Stimulated activated CD8-positive, alpha-beta memory T cell treated with anti-CD3 and anti-CD28 coated beads, Interleukin-12 subunit alpha, Interleukin-12 subunit beta, amount 100 ng/mL, for 24 hours (primary cell): ENCODE measurements around the gene PLCH2.
"Not testable (repeated sequence)": the region's sequence is repeated elsewhere in the genome, so short reads cannot be mapped to it uniquely, and the experiment has no call there.

ENCODE experiments used
- DNase-seq: peaks from one replicate; pipeline ENCODE4 v3.0.0-alpha.2; 2020; ENCODE audit errors: extremely low read depth

The PLCH2 gene

GRCh38 chr1:2476061-2476999 is at the start of gene PLCH2:
TSS of gene PLCH2 (plus strand) at chr1:2476289. CDS start at chr1:2476589, 300 bp downstream.
- DNase-seq, result no peak

- no peak for DNase-seq
Observed at GRCh38 chr1:2426540-2426939, 49.5 kb upstream of the PLCH2 start.

DNA sequence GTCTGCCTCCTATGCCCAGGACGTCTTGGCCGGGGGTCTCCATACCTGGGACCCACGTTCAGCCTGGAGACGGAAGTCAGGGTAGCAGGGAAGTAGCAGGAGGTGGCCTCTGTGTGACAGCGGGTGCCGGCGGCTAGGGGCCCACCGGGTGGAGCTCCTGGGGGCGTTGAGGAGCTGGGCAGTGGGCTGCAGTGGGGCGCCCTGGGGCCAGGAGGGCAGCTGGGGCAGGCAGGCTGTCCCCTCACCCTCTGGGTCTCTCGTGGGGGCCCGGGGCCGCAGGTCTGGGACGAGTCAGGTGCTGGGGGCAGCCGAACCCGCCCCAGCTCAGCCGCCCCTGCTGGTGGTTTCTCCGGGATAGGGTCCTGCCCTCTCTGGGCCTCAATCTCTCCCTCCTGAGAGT is 49.0 kb upstream of the PLCH2 start:
- no peak for DNase-seq

DNA sequence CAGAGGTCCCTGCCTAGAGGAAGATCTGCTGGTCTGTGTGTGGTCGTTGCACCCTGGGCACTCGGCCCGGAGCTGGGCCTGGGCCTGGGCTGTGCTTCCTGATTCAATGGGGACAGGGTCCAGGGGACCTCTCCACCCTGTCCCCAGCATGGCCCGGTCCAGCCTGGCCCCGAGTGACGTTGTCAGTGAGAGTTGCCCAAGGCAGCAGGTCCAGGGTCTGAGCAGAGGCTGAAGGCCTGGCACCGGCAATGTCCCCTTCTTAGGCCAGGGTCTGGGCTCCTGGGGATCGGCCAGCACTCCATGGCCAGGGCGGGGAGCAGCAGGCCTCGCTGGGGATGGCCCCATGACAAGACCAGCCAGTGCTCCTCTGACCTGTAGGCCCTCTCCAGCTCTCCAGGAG is 48.1 kb upstream of the PLCH2 start:
- DNase-seq, result no peak

GRCh38 chr1:2428490-2428889 is 47.6 kb upstream of the PLCH2 start:
- no peak for DNase-seq

- no peak for DNase-seq
Observed at GRCh38 chr1:2429780-2430591, 46.1 kb upstream of the PLCH2 start.

- DNase-seq, result no peak
Observed at GRCh38 chr1:2430592-2430973, 45.5 kb upstream of the PLCH2 start.

GRCh38 chr1:2431103-2431502 is 45.0 kb upstream of the PLCH2 start:
- no peak for DNase-seq

DNA sequence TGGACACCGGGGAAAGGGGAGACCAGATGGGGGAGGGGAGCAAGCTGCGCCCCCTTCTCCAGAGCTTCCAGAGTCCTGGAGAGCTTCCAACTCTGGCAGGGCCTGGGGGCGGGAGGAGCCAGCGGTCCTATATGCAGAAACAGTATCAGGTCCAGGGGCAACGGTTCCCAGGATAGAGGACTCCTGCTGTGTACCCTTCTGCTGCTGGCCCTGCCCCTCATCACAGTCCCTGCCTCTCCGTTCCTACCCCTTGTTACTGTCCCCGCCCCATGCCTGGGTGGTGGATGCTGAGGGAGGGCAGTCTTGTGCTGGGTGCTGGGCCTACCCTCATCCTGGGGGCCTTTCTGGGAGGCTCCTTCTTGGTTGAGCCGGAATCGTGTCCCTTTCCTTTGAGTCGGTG is 44.6 kb upstream of the PLCH2 start:
- no peak for DNase-seq

DNA sequence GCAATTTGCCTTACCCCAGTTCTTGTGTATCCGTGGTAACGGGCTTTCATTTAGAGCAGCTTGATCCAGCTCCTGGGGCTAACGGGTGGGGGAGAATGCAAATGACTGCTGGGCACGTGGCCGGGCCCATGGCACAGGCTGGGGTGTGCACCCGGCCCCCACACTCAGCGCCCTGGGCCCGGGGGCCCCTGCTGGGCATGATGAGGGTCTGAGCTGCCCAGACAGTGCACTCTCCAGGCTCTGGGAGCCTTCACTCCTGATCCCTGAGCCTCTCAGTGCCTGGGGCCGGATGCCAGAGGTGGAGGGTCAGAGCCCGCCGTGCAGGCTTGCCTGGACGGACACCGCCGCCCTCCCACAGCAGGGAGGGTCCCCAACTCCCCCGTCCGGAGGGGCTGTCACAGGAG is 43.6 kb upstream of the PLCH2 start:
- no peak for DNase-seq

DNA sequence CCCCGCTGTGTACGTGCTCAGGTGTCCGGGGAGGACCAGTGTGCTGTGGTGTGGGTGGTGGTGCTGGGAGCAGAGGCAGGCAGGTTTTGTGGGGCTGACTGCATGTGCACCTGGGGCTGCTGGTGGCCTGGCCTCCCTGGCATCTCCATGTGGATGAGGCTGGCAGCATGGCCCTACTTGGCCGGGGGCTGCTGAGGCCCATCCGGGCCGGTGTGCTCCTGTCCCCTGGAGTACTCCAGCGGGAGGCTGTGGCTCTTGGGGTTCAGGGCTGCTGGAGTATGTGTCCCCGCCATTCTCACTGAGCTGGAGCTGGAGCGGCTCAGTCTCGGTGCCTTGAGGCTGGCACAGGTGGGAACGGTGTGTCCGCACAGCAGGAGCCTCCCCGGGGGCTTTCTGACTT is 42.9 kb upstream of the PLCH2 start:
- no peak for DNase-seq

GRCh38 chr1:2433936-2434655 is 42.0 kb upstream of the PLCH2 start:
- no peak for DNase-seq

DNA sequence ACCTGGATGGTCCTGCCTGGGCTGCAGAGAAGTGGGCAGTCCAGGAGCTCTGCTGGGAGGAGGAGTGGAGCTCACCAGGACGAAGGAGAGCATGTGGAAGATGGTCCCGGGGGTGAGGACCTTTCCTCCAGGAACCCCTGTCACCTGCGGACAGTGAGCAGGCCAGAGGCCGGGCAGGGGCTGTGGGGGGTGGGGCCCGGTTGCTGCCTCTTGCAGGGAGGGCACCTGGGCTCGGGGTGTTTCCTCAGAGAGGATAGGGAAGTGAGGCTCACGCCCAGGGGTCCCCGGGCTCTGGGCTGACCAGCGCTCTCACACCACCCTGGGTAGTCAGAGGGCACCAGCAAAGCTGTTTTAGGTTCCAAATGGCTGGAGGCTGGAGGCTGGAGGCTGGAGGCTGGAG is 41.0 kb upstream of the PLCH2 start:
- DNase-seq, result no peak

GRCh38 chr1:2435746-2436355 is 40.2 kb upstream of the PLCH2 start:
- no peak for DNase-seq

- no peak for DNase-seq
Observed at GRCh38 chr1:2436876-2437275, 39.2 kb upstream of the PLCH2 start.

DNA sequence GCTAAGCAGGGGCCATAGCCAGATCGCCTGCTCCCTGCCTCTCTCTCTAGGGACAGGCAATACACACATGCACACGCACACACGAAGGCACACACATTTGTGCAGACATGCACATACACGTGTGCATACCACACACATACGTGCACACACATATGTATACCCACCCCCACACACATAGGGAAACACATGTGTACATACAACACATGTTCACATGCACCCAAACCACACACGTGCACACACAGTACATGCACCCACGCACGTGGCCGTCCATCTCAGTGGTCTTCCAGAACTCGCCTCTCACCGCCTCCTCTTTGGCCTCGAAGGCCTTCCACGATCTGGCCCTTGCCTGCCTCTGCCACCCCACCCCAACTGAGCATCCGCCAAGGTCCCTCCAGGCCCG is 38.5 kb upstream of the PLCH2 start:
- DNase-seq, result no peak

DNA sequence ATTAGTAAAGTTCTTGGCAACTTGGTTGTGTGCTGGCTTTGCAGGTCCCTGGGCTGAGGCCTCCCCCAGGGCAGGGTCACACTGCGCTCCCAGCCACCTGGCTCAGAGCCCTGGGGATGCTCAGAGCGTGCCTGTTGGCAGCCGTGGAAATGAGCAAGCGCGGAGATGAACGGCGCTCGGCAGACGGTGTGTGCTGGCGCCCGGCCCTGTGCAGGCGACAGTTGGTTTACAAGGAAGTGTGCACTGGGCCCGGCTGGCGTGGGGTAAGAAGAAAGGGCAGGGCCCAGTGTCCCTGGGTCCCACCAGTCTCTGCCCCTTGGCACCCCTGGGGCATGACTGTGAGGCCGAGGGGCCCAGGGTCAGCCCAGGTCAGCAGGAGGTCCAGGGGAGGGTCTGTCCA is 38.1 kb upstream of the PLCH2 start:
- no peak for DNase-seq

- no peak for DNase-seq
Observed at GRCh38 chr1:2438641-2439040, 37.4 kb upstream of the PLCH2 start.

DNA sequence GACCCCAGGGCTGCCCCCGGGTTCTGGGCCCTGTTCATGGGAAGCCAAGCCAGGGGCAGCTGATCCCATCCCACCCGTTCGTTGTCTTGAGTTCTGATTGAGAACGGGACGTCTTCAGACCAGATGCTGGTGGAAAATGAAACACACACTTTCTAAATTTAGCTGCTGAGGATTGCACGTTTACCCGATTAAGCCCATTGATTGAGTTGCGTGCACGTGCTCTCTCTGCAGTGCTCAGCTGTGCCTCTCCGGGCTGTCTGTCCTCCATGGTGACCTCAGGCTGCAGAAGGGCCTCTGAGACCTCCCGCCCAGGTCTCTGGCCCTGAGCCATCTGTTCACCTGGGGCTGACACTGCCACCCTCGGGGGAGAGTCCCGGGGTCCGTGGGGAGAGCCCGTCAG is 36.7 kb upstream of the PLCH2 start:
- no peak for DNase-seq

DNA sequence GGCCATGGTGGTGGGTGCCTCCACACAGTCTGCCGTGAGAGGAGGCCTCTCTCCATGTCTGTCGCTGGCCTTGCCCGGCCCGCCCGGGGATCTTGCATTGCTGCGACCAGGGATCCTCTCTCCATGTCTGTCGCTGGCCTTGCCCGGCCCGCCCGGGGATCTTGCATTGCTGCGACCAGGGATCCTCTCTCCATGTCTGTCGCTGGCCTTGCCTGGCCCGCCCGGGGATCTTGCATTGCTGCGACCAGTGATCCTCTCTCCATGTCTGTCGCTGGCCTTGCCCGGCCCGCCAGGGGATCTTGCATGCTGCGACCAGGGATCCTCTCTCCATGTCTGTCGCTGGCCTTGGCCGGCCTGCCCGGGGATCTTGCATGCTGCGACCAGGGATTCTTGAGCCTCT is 35.7 kb upstream of the PLCH2 start:
- not testable (repeated sequence) for DNase-seq

DNA sequence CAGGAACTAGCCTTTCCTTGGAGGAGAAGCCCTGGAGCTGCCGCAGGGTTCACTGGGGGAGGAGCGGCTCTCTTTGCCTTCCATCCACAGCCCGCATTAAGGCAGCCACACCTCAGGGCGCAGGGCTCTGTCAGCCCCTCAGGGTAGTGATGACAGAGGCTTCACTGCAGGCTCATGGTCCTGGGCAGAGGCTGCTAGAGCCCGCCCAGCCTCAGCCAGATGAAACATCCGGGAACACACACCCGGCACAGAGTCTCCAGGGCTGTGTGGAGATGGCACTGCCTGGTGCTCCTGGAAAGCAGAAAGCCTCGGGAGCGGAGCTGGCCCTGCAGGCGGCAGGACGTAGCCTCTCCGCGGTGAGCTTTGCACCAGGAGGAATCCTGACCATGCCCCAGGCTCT is 34.3 kb upstream of the PLCH2 start:
- DNase-seq, result no peak

DNA sequence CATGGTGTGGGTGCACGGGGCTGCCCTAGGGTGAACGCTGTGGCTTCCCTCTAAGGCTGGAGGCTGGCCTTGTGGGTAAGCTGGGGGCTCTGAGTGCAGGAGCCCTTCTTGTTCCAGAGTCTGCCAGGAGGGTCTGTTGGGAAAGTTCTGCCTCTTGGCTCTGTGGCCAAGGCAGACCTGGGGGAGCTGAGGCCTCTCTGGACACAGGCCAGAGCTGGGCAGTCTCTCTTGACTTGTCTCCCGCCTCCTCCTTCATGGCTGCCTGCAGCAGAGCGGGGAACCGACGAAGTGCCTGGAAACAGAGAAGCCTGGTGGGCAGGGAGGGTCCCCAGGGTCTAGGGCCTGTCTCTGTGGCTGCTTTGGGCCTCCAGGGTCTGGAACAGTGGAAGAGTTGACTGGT is 33.4 kb upstream of the PLCH2 start:
- no peak for DNase-seq
